SU-DHL-6 (cell line): Measurements from ENCODE around the gene WFDC1.

Source experiments
- H2AFZ ChIP-seq: fragments of 200-600 bp; sonication (generic); 2 replicates; pipeline ENCODE4 v1.6.1; 2014; ENCODE audit warnings: low read depth, mild to moderate bottlenecking, moderate library complexity, mixed read lengths, antibody characterized with exemption, low read length; ENCODE audit not compliant: severe bottlenecking
- H3F3A ChIP-seq: fragments of 200-600 bp; shearing (Covaris generic); 2 replicates; pipeline ENCODE4 v1.6.0; 2016; ENCODE audit warnings: antibody characterized with exemption, mild to moderate bottlenecking; ENCODE audit not compliant: insufficient read depth
- H3K27ac ChIP-seq: fragments of 200-600 bp; sonication (generic); 2 replicates; pipeline ENCODE4 v1.5.1; 2016; ENCODE audit warnings: low read depth, mild to moderate bottlenecking, low read length, moderate library complexity, mixed read lengths
- H3K27me3 ChIP-seq: fragments of 200-600 bp; sonication (generic), shearing (Covaris generic); 2 replicates; pipeline ENCODE4 v1.6.0; 2014; ENCODE audit warnings: mild to moderate bottlenecking, low read length
- H3K36me3 ChIP-seq: fragments of 200-600 bp; sonication (generic); 2 replicates; pipeline ENCODE4 v1.6.1; 2014; ENCODE audit warnings: mild to moderate bottlenecking, low read length, mixed read lengths
- H3K4me2 ChIP-seq: fragments of 300-600, 200-600 bp; shearing (Covaris generic), sonication (generic); 2 replicates; pipeline ENCODE4 v1.6.0; 2014; ENCODE audit warnings: low read length, low read depth, mild to moderate bottlenecking; ENCODE audit not compliant: poor library complexity, severe bottlenecking
- H3K4me3 ChIP-seq: fragments of 200-600 bp; sonication (generic); 2 replicates; pipeline ENCODE4 v1.5.1; 2014; ENCODE audit warnings: antibody characterized with exemption, low read length, mild to moderate bottlenecking, mixed read lengths; ENCODE audit not compliant: insufficient read depth, poor library complexity, severe bottlenecking
- H3K79me2 ChIP-seq: fragments of 200-600 bp; sonication (generic); 2 replicates; pipeline ENCODE4 v1.6.1; 2014; ENCODE audit warnings: mild to moderate bottlenecking, low read length, moderate library complexity; ENCODE audit not compliant: insufficient read depth
- H3K9ac ChIP-seq: fragments of 200-600 bp; sonication (generic); 2 replicates; pipeline ENCODE4 v1.7.0; 2014; ENCODE audit warnings: mild to moderate bottlenecking, low read length
- H3K9me2 ChIP-seq: fragments of 200-600 bp; sonication (generic); replicated peaks from 2 replicates; pipeline ENCODE4 v1.6.1; 2014; ENCODE audit warnings: low read length; ENCODE audit not compliant: insufficient read depth
- H3K9me3 ChIP-seq: fragments of 200-600 bp; sonication (generic); 2 replicates; pipeline ENCODE4 v1.6.1; 2014; ENCODE audit warnings: low read length, mixed read lengths; ENCODE audit not compliant: insufficient read depth
- H4K20me1 ChIP-seq: fragments of 200-600 bp; sonication (generic); 2 replicates; pipeline ENCODE4 v1.6.1; 2014; ENCODE audit warnings: low read depth, mild to moderate bottlenecking, antibody characterized with exemption, low read length, moderate library complexity, mixed read lengths
- CTCF ChIP-seq: fragments of 200-600 bp; sonication (generic); IDR thresholded peaks from one replicate; pipeline ENCODE4 v1.5.1; 2017; ENCODE audit warnings: antibody characterized with exemption, mild to moderate bottlenecking, low read length, moderate library complexity; ENCODE audit not compliant: insufficient read depth, poor library complexity, severe bottlenecking
- EZH2phosphoT487 ChIP-seq: fragments of 200-600 bp; sonication (generic), shearing (Covaris generic); conservative IDR thresholded peaks from 2 replicates; pipeline ENCODE4 v1.6.1; 2018; ENCODE audit warnings: mild to moderate bottlenecking, antibody characterized with exemption, low read length, moderate library complexity, mixed read lengths

WFDC1 gene

DNA sequence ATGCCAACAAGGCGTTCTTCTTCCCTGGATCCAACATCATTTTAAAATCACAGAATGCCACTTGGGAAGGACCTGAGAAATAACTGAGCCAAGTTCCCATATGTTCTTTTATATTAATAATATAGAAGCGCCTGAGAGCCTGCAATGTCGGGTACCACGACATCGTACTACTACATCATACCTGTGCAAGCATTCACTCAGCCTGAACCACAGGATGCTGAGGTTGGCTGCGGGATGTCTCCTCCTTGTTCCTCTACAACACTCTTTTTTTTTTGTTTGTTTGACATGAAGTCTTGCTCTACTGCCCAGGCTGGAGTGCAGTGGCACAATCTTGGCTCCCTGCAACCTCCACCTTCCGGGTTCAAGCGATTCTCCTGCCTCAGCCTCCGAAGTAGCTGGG is 71.5 kb downstream of the WFDC1 start:
- Histone ChIP-seq H4K20me1 (no peaks in the 10 kb centered on the region), H3K36me3 (no peaks in the 10 kb centered on the region), H3K27ac (no peak overlapping the region), H3F3A (no peaks in the 10 kb centered on the region), H3K4me3 (no peak overlapping the region), H3K4me2 (no peak overlapping the region), H3K79me2 (no peaks in the 10 kb centered on the region), H3K9me3 (no peaks in the 10 kb centered on the region), H3K9me2 (no peaks in the 10 kb centered on the region), H3K27me3 (no peaks in the 10 kb centered on the region), H2AFZ (no peak overlapping the region), H3K9ac (no peak overlapping the region)
- TF ChIP-seq CTCF = no peak
- no peak for TF ChIP-seq EZH2phosphoT487

GRCh38 chr16:84367297-84367680 is 72.6 kb downstream of the WFDC1 start:
- no peaks in the 10 kb centered on the region for H3K27me3 ChIP-seq
- TF ChIP-seq EZH2phosphoT487 = no peak
- no peak for TF ChIP-seq CTCF
- H3K9me3 ChIP-seq = no peaks in the 10 kb centered on the region
- no peak overlapping the region for H3K9ac ChIP-seq
- no peaks in the 10 kb centered on the region for H3F3A ChIP-seq
- no peak overlapping the region for H2AFZ ChIP-seq
- H3K36me3 ChIP-seq = no peaks in the 10 kb centered on the region
- no peak overlapping the region for H3K27ac ChIP-seq
- no peaks in the 10 kb centered on the region for H4K20me1 ChIP-seq
- no peak overlapping the region for H3K4me2 ChIP-seq
- H3K9me2 ChIP-seq = no peaks in the 10 kb centered on the region
- H3K4me3 ChIP-seq = no peak overlapping the region
- H3K79me2 ChIP-seq = no peaks in the 10 kb centered on the region

DNA sequence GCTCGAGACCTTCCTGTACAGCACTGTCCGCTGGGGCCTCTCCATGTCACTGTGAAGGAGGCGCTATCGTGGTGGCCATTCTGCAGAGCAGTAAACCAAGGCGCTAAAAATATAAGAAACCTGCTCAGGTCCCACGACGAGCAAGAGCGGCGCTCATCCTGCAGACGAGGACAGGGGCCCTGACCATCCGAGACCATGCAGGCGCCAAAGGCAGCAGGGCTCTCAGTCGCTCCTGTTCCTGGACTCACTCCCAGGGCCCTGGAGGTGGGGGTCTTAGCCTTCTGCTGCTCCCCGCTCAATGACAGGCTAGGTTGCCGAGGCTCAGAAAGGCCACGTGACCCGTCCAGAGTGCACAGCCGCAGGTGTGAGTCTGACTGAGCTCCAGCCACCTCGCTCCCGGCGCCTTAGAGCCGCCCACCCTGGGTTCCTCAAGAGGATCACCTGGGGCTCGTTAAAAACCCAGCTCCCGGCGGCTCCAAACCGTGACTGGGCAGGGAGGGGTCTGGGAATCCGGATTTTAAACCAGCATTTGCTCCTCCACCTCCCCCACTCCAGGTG is 73.2 kb downstream of the WFDC1 start:
- TF ChIP-seq CTCF = no peak
- TF ChIP-seq EZH2phosphoT487 = no peak
- Histone ChIP-seq H2AFZ (no peak overlapping the region), H3K4me2 (no peak overlapping the region), H3K9ac (no peak overlapping the region), H3K9me2 (no peaks in the 10 kb centered on the region), H4K20me1 (no peaks in the 10 kb centered on the region), H3K27ac (no peak overlapping the region), H3K9me3 (no peaks in the 10 kb centered on the region), H3K79me2 (no peaks in the 10 kb centered on the region), H3K27me3 (no peaks in the 10 kb centered on the region), H3K4me3 (no peak overlapping the region), H3F3A (no peaks in the 10 kb centered on the region), H3K36me3 (no peaks in the 10 kb centered on the region)
